Subcutaneous adipose tissue (tissue), 4 donors: Measurements from ENCODE around the gene CRYZ. TPM values are rescaled to one million over a fixed set of nuclear protein-coding genes. Genes with fewer than 3 reads are reported as not detected.

Source experiments
- CTCF ChIP-seq: fragments of 450-650 bp; IDR thresholded peaks from one replicate; pipeline ENCODE4 v1.5.1; 2016; ENCODE audit warnings: low read depth, mild to moderate bottlenecking, control low read depth, antibody characterized with exemption, moderate library complexity
- total RNA-seq, 4 donors: library from RNA; depleted of rRNA; stranded (reverse); fragments of >200 nt; gene quantifications; one replicate each; pipeline ENCODE4 v1.1.0, GENCODE V29; 2016

The CRYZ gene, protein sequence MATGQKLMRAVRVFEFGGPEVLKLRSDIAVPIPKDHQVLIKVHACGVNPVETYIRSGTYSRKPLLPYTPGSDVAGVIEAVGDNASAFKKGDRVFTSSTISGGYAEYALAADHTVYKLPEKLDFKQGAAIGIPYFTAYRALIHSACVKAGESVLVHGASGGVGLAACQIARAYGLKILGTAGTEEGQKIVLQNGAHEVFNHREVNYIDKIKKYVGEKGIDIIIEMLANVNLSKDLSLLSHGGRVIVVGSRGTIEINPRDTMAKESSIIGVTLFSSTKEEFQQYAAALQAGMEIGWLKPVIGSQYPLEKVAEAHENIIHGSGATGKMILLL
- 10 to 100 TPM; 21.6 to 40.3 (median 27.6) TPM for total RNA-seq

DNA sequence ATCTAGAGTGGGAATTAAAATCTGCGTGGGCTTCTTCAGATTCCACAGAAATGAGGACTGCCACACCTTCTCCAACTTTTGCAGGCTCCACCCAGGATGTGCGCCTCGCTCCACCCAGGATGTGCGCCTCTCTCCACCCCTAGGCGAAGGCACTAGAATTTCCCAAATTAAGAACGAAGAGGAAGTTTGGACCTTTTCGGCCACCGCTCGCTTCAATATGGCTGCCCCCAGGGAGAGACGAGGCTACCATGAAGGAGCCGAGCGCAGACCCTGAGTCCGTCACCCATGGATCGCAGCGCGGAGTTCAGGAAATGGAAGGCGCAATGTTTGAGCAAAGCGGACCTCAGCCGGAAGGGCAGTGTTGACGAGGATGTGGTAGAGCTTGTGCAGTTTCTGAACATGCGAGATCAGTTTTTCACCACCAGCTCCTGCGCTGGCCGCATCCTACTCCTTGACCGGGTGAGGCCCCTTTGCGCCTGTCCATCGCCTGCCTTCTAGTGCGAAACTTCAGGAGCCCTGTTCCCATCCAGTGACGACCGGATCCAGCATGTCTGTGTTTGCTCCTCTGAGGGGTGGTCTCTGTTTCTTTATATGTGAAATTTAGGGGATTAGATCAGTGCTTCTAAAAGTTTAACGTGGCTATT, at the start of gene CRYZ, which contains the start of gene TYW3:
Gene CRYZ (minus strand): TSS at position 91 of the 644 bp plus-strand sequence. CDS start 8,229 bp downstream, outside the sequence.
Gene TYW3 (plus strand): TSS at position 193 of the 644 bp plus-strand sequence. CDS start 93 bp downstream, at position 286.
- TF ChIP-seq CTCF: no peak

GRCh38 chr1:74780594-74780993, 47.7 kb upstream of the CRYZ start:
- TF ChIP-seq CTCF: no peak

GRCh38 chr1:74779750-74780149, 46.9 kb upstream of the CRYZ start:
- TF ChIP-seq CTCF: no peak

- TF ChIP-seq CTCF: no peak
Measured at GRCh38 chr1:74777525-74777924, 44.7 kb upstream of the CRYZ start.

DNA sequence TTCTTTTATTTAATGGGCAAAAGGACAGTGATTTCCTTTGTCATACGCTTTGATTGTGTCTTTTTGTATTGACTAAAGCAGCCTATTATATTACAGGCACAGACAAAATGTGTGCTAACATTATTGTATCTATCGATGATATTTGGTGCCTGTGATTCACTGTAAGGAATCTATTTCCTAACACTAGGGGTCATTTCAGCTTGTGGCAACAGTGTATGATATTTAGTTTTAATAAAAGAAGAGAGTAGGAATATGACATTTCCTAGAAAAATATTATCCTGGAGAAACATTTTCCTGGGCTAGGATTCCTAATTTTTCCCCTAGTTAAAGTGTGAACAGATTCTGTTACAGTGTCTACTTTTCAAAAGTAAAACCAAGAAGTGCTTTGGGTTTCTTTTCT, 42.9 kb upstream of the CRYZ start:
- TF ChIP-seq CTCF: no peak

- no peak for TF ChIP-seq CTCF
Measured at GRCh38 chr1:74773582-74773981, 40.7 kb upstream of the CRYZ start.

DNA sequence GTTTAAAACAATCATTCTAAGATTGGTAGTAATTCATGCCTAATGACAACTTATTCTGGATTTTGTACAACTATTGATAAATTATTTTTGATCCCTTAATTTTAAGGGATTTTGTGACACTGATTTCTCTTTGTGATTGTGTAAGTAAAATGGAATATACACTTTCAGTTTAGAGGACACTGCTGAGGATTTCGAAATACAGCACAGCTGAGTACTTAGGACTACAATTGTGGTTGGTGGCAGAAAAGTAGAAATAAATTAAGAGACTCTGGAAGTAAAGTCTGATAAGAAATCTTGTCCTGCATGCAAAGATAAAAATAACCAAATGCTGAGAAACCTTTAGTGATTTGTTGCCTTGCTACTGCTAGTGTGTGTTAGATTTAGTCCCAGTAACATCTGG, 40.1 kb upstream of the CRYZ start:
- no peak for TF ChIP-seq CTCF
